Measurements from ENCODE around the gene TAS1R1.
"Not testable (repeated sequence)": the region's sequence is repeated elsewhere in the genome, so short reads cannot be mapped to it uniquely, and the experiment has no call there.

GRCh38 chr1:6559161-6559560 is 4.1 kb downstream of the TAS1R1 start:
- TF ChIP-seq CTCF, POLR2A (IDR thresholded peaks at IDR 0.05): not testable (repeated sequence)

Measured in right lobe of liver (tissue), 4 donors.